GM13977 (cell line): ENCODE measurements around the gene MSI2.
"Not testable (repeated sequence)": the region's sequence is repeated elsewhere in the genome, so short reads cannot be mapped to it uniquely, and the experiment has no call there.

Experiments
- DNase-seq: peaks from one replicate; pipeline ENCODE4 v3.0.0; 2012; ENCODE audit warnings: low spot score
- CTCF ChIP-seq: IDR thresholded peaks from 2 replicates; pipeline ENCODE4 v1.5.1; 2012; ENCODE audit warnings: mild to moderate bottlenecking, control low read depth; ENCODE audit not compliant: insufficient read depth; ENCODE audit errors: extremely low read depth, missing control alignments
- in situ Hi-C: fragments of 300-500 bp; cut with MboI; formaldehyde crosslinking; loops from one replicate; pipeline ENCODE4 v1.12.0; 2022; ENCODE audit warnings: low sequenced_read_pairs, low pct_unique_long_range_greater_than_20kb, mixed read lengths, inconsistent platforms; ENCODE audit not compliant: unreplicated experiment

The MSI2 gene

GRCh38 chr17:57294629-57295501 lies 38.5 kb downstream of the MSI2 start:
- TF ChIP-seq CTCF: no peak
- no peak for DNase-seq

GRCh38 chr17:57295526-57296023 lies 39.3 kb downstream of the MSI2 start:
- in situ Hi-C loops: no loop called here
- DNase-seq: no peak
- TF ChIP-seq CTCF: no peak

More at GRCh38 chr17:57294629-57295501, 38.5 kb downstream of the MSI2 start:
- in situ Hi-C loops: no loop called here

- no peak for TF ChIP-seq CTCF
- in situ Hi-C loops: no loop called here
- DNase-seq: no peak
Observed at GRCh38 chr17:57296231-57296630, 39.9 kb downstream of the MSI2 start.

- no peak for TF ChIP-seq CTCF
- no peak for DNase-seq
- in situ Hi-C loops: no loop called here
Observed at GRCh38 chr17:57299176-57299575, 42.9 kb downstream of the MSI2 start.

- in situ Hi-C loops, DNase-seq: not testable (repeated sequence)
Observed at GRCh38 chr17:57300592-57300991, 44.3 kb downstream of the MSI2 start.

- no peak for DNase-seq
- in situ Hi-C loops: no loop called here
- TF ChIP-seq CTCF: no peak
Observed at GRCh38 chr17:57302690-57303465, 46.6 kb downstream of the MSI2 start.
